Activated naive CD8-positive, alpha-beta T cell treated with anti-CD3 and anti-CD28 coated beads, Interleukin-2, amount 50 U/mL, for 24 hours (primary cell): ENCODE results near the gene UGT8.
A peak's percentile ranks its signal among the peaks of the same experiment; 100 is the strongest.
"Not testable (repeated sequence)": the region's sequence is repeated elsewhere in the genome, so short reads cannot be mapped to it uniquely, and the experiment has no call there.

Experiments
- ATAC-seq: fragments of 150-1000 bp; cut with Tn5 transposase; one replicate; pipeline ENCODE4 v1.10.0; 2021
- DNase-seq: peaks from one replicate; pipeline ENCODE4 v3.0.0; 2021
- H3K27ac Mint-ChIP-seq: one replicate; pipeline ENCODE4 v1.8.0; 2021; ENCODE audit warnings: mild to moderate bottlenecking, mixed read lengths
- H3K27me3 Mint-ChIP-seq: one replicate; pipeline ENCODE4 v1.8.0; 2021; ENCODE audit warnings: mixed read lengths
- H3K36me3 Mint-ChIP-seq: one replicate; pipeline ENCODE4 v1.8.0; 2021; ENCODE audit warnings: low read depth, mixed read lengths
- H3K4me1 Mint-ChIP-seq: one replicate; pipeline ENCODE4 v1.8.0; 2021; ENCODE audit warnings: mixed read lengths
- H3K4me3 Mint-ChIP-seq: one replicate; pipeline ENCODE4 v1.8.0; 2021; ENCODE audit warnings: mild to moderate bottlenecking, moderate library complexity, mixed read lengths
- H3K9me3 Mint-ChIP-seq: one replicate; pipeline ENCODE4 v1.8.0; 2021; ENCODE audit warnings: mixed read lengths

The UGT8 gene

GRCh38 chr4:114597410-114598115, 1.0 kb upstream of the UGT8 start:
- no peak for DNase-seq
- Mint-ChIP-seq H3K36me3 (no peaks in the 10 kb centered on the region), H3K4me3 (peak overlapping the region; percentile 56), H3K27ac (no peak overlapping the region), H3K27me3 (peaks cover 45% of the 10 kb centered on the region), H3K4me1 (peaks cover 15% of the 10 kb centered on the region), H3K9me3 (no peaks in the 10 kb centered on the region)
- no peak for ATAC-seq

GRCh38 chr4:114599231-114599902, 760 bp downstream of the UGT8 start:
- no peaks in the 10 kb centered on the region for H3K9me3 Mint-ChIP-seq
- DNase-seq: no peak
- no peak for ATAC-seq
- peaks cover 42% of the 10 kb centered on the region for H3K27me3 Mint-ChIP-seq
- peaks cover 15% of the 10 kb centered on the region for H3K4me1 Mint-ChIP-seq
- no peaks in the 10 kb centered on the region for H3K36me3 Mint-ChIP-seq
- no peak overlapping the region for H3K27ac Mint-ChIP-seq
- H3K4me3 Mint-ChIP-seq: peak overlapping the region; percentile 68

DNA sequence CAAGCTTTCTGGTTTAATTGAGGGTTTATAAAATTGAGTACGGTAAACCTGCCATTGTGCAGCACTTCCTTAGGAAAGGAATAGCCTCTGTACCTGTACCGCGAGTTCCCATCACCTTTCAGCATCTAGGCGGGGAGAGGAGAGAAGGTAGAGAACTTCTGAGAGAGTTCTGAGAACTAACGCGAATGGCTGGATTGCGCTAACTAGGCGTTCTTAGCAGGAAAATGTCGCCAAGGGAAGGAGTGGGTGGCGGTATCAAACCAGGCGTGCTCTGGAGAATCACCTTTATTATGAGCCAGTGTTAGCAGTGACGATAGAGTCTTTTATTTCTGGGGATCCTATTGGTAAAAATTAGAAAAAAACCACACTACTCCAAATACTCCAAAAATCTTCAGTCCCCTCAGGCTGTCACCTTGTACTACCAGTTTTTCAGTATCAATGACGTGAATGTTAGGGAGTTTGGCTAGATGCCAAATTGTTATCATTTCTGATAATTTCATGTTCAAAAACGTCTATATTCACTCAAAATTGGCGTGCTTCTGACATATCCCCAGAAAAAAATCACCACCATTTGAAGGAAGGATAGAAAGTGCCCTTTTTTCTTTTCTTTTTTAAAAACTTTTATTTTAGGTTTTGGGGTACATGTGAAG, 1.4 kb downstream of the UGT8 start:
- peak overlapping the region; percentile 68 for H3K4me3 Mint-ChIP-seq
- peaks cover 15% of the 10 kb centered on the region for H3K4me1 Mint-ChIP-seq

DNA sequence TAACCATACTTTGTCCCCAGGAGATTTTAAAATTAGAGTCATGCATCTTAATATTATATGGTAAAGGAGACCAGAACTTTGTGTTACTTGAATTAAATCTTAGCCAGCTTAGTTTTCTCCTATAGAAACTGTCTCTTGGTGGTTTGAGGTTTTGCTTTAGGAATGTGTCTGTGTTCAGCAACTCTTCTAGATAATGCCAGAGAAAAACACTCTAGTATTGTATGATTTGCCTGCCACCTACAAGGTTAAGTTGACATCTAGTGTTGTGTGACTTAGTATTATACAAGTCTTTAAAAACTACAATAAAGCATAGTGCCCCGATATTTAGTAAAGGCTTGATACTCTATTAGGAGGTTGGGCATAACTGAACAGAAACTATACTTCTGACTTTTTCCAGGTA, 2.1 kb downstream of the UGT8 start:
- Mint-ChIP-seq H3K9me3 (no peaks in the 10 kb centered on the region), H3K4me1 (peaks cover 15% of the 10 kb centered on the region), H3K27me3 (peaks cover 41% of the 10 kb centered on the region), H3K27ac (no peak overlapping the region), H3K36me3 (no peaks in the 10 kb centered on the region), H3K4me3 (no peak overlapping the region)
- ATAC-seq: no peak
- DNase-seq: no peak

More for the DNA sequence above, 1.4 kb downstream of the UGT8 start:
- ATAC-seq: no peak
- H3K27me3 Mint-ChIP-seq: peaks cover 42% of the 10 kb centered on the region
- no peaks in the 10 kb centered on the region for H3K36me3 Mint-ChIP-seq
- no peak for DNase-seq
- no peak overlapping the region for H3K27ac Mint-ChIP-seq
- H3K9me3 Mint-ChIP-seq: no peaks in the 10 kb centered on the region

GRCh38 chr4:114601304-114602052, 2.9 kb downstream of the UGT8 start:
- no peak for ATAC-seq
- no peaks in the 10 kb centered on the region for H3K9me3 Mint-ChIP-seq
- DNase-seq: no peak
- peaks cover 15% of the 10 kb centered on the region for H3K4me1 Mint-ChIP-seq
- no peaks in the 10 kb centered on the region for H3K36me3 Mint-ChIP-seq
- H3K27me3 Mint-ChIP-seq: peaks cover 34% of the 10 kb centered on the region
- H3K4me3 Mint-ChIP-seq: no peak overlapping the region
- H3K27ac Mint-ChIP-seq: no peak overlapping the region

GRCh38 chr4:114603497-114603896, 4.9 kb downstream of the UGT8 start:
- Mint-ChIP-seq H3K36me3 (no peaks in the 10 kb centered on the region), H3K27ac (no peak overlapping the region), H3K27me3 (peaks cover 21% of the 10 kb centered on the region), H3K4me3 (no peak overlapping the region), H3K4me1 (peaks cover 12% of the 10 kb centered on the region), H3K9me3 (no peaks in the 10 kb centered on the region)
- DNase-seq (no peak), ATAC-seq (no peak)

GRCh38 chr4:114606245-114606644, 7.6 kb downstream of the UGT8 start:
- Mint-ChIP-seq H3K9me3 (no peaks in the 10 kb centered on the region), H3K4me1 (no peaks in the 10 kb centered on the region), H3K27me3 (no peaks in the 10 kb centered on the region), H3K36me3 (no peaks in the 10 kb centered on the region), H3K27ac (no peak overlapping the region), H3K4me3 (no peak overlapping the region)
- no peak for DNase-seq
- ATAC-seq: no peak

DNA sequence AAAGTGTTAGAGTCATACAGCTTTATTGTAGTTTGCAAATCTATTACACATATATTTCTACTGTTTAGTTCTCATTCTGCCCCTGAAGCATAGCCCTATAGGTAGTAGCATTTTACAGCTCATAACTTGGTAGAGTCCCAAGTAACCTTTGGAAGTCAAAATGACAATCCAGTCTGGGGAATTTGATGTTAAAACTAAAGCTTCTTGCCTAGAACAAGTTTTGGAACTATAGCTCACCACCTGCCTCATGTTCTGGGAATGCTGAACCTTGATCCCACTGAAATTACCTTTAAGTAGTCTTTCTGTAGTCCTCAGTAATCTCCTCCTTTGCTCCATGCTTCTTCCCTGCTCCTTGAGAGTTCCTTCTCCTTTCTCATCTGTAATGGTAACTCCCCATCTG, 8.4 kb downstream of the UGT8 start:
- Mint-ChIP-seq H3K27ac (no peak overlapping the region), H3K4me3 (no peak overlapping the region), H3K9me3 (no peaks in the 10 kb centered on the region), H3K36me3 (no peaks in the 10 kb centered on the region), H3K27me3 (no peaks in the 10 kb centered on the region), H3K4me1 (no peaks in the 10 kb centered on the region)
- DNase-seq (no peak), ATAC-seq (no peak)

DNA sequence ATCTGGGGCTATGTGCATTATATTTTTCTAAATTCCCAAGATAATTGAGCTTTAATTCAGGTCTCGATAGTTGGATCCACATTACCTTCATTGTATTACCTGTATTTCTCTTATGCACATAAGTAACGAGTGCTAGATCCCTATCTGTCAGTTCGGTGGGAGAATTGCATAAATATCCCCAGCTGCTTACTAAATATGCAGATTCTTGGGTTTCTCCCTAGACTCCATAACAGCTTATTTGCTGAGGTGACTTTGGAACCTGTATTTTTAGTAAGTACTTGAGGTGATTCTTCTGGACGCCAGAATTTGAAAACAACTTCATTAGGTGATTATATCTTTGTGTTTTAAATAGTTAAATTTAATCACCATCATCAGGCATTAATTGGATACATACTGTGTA, 15.0 kb downstream of the UGT8 start:
- no peak overlapping the region for H3K4me3 Mint-ChIP-seq
- H3K9me3 Mint-ChIP-seq: no peaks in the 10 kb centered on the region
- ATAC-seq (no peak), DNase-seq (no peak)
- no peaks in the 10 kb centered on the region for H3K27me3 Mint-ChIP-seq
- H3K27ac Mint-ChIP-seq: no peak overlapping the region
- H3K36me3 Mint-ChIP-seq: no peaks in the 10 kb centered on the region
- H3K4me1 Mint-ChIP-seq: no peaks in the 10 kb centered on the region

DNA sequence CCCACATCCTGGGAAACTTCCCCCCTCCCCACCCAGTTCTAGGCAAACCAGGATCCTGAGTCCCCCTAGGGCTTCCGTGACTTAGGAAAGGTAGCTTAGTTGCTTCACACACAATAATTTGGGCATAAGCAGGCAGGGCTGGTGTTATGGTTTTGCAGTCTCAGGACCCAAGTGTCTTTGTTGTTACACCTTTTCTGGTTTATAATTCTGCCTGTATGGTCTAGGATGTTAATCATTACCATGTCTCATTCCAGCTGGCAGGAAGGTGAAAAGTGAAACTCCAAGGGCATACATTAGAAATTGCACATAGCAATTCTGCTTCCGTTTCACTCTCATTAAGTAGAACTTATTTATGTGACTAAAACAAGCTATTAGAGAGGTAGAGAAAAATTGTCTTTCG, 16.8 kb downstream of the UGT8 start:
- no peak overlapping the region for H3K4me3 Mint-ChIP-seq
- H3K36me3 Mint-ChIP-seq: no peaks in the 10 kb centered on the region
- H3K27me3 Mint-ChIP-seq: no peaks in the 10 kb centered on the region
- H3K4me1 Mint-ChIP-seq: no peaks in the 10 kb centered on the region
- no peak overlapping the region for H3K27ac Mint-ChIP-seq
- H3K9me3 Mint-ChIP-seq: no peaks in the 10 kb centered on the region
- ATAC-seq: no peak
- DNase-seq: no peak

GRCh38 chr4:114616036-114616435, 17.4 kb downstream of the UGT8 start:
- H3K4me1 Mint-ChIP-seq, ATAC-seq, H3K36me3 Mint-ChIP-seq, H3K9me3 Mint-ChIP-seq, H3K27ac Mint-ChIP-seq, H3K4me3 Mint-ChIP-seq, H3K27me3 Mint-ChIP-seq, DNase-seq: not testable (repeated sequence)

DNA sequence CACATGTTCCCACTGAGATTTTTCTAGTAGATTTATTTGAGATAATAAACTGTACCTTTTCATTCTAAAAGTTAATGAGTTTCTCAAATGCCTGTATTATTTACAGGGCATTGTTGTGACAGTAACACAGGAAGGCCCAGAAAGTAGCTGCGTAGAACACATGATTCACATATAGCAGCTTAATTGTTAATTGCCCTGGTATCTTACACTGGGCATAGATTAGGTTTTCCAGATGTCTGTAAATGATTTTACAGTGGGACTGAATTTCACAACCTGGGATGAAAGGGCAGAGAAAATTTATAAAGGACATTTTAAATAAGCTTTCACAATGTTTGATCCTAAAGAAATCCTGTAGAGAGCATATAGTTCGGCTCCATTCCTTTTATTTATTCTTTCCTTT, 27.6 kb downstream of the UGT8 start:
- Mint-ChIP-seq H3K4me1 (no peaks in the 10 kb centered on the region), H3K36me3 (no peaks in the 10 kb centered on the region), H3K4me3 (no peak overlapping the region), H3K9me3 (no peaks in the 10 kb centered on the region), H3K27ac (no peak overlapping the region), H3K27me3 (no peaks in the 10 kb centered on the region)
- ATAC-seq: no peak
- no peak for DNase-seq

DNA sequence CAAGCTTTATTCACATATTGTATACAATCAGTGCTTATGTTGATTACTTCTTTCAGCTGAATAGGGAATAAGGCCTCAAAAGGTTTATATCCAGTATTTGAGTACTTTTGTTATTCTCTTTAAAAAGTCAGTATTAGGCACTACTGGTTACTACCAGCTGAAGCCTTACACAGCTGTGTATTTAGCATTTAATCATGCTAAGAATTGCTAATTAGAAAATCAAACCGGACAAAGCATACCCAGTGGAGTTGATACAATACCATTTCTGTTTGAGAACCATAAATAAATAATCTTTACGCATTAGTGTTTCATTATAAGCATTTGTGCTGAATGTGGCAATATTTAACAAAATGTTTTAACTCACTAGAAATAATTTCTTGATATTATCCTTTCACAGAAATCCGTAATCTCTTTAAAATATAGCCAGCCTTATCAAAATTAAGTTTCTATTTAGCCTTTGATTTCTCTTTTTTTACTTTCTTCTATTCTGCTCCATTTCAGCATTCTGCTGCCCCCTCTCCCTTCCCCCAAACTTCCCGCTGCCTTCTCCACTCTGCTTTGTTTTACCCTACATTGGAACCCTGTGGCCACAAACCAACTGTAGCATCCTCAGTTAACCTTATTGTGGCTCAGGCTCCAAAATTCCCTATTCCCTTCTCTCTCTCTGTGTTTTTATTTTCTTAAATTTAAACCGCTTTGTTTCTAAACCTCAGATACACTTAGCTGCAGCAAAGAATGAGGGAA, 37.8 kb downstream of the UGT8 start:
- no peaks in the 10 kb centered on the region for H3K4me1 Mint-ChIP-seq
- H3K27me3 Mint-ChIP-seq: peaks cover 6% of the 10 kb centered on the region
- H3K27ac Mint-ChIP-seq: no peak overlapping the region

DNA sequence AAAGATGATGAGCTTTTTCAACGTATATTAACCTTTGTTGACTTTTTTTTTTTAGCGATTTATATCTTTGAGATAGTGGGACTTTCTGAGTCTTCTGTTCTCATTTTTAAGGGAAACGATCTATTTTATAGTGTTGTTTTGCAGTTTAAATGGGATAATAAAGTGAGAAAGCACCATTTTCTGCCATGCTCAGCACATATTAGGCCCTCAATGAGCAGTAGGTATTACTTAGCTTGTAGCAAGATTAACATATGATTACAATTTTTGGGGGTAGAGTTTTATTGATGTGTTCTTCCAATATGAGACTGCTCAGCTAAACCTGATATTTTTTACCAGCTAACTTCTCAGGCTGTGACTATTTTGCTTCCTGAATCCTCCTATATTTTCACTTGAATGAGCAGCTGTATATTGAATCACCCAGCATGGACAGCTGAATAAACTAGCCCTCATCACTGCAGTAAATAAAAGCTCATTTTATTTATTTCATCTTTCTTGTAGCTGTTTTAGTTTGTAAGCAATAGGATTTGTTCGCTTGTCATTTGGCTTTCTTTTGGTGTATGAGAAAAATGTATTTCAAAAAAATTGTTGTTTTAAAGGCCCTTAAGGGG, 43.7 kb downstream of the UGT8 start:
- H3K27me3 Mint-ChIP-seq: peaks cover 7% of the 10 kb centered on the region
- H3K4me1 Mint-ChIP-seq: no peaks in the 10 kb centered on the region
- no peaks in the 10 kb centered on the region for H3K9me3 Mint-ChIP-seq
- no peak overlapping the region for H3K27ac Mint-ChIP-seq
- no peak for ATAC-seq
- H3K36me3 Mint-ChIP-seq: no peaks in the 10 kb centered on the region
- H3K4me3 Mint-ChIP-seq: no peak overlapping the region
- DNase-seq: no peak

More for the DNA sequence above, 37.8 kb downstream of the UGT8 start:
- no peak overlapping the region for H3K4me3 Mint-ChIP-seq
- no peaks in the 10 kb centered on the region for H3K9me3 Mint-ChIP-seq
- no peak for ATAC-seq
- H3K36me3 Mint-ChIP-seq: no peaks in the 10 kb centered on the region
- DNase-seq: no peak
